ENCODE results near the gene FBXO45. TPM values are rescaled to one million over a fixed set of nuclear protein-coding genes. Genes with fewer than 3 reads are reported as not detected.
A peak's percentile ranks its signal among the peaks of the same experiment; 100 is the strongest.

The FBXO45 gene
- total and polyA plus RNA-seq, 9 of the 15 experiments (the other 6 are each of a cell fraction or from before 2014, with no cell fraction given): 15.2 to 52.8 (median 37.0) TPM

- TF ChIP-seq AFF1 (IDR thresholded peaks at IDR 0.05; ENCODE audit: low read depth in 1 of 2, partially characterized antibody in 2 of 2) (no peak), RCOR1 (IDR thresholded peaks at IDR 0.05; ENCODE audit: borderline replicate concordance in 1 of 2, low read depth in 2 of 2, low read length in 2 of 2) (peak in 1 of 2 experiments; percentile 22; a peak in 1 of 4 replicates), GABPB1 (CRISPR knock-in tag; IDR thresholded peaks at IDR 0.05) (peak; percentile 50; the same call in 1 of the 2 replicates), SMC3 (conservative IDR thresholded peaks at IDR 0.05; ENCODE audit: insufficient read depth, low read depth, low read length) (peak; percentile 92), LCOR (CRISPR knock-in tag; IDR thresholded peaks at IDR 0.05) (peak; percentile 45; the same call in 1 of the 2 replicates), ZBTB1 (CRISPR knock-in tag; IDR thresholded peaks at IDR 0.05; ENCODE audit: borderline replicate concordance, low read depth) (no peak)
- TF ChIP-seq, protein P1, sequence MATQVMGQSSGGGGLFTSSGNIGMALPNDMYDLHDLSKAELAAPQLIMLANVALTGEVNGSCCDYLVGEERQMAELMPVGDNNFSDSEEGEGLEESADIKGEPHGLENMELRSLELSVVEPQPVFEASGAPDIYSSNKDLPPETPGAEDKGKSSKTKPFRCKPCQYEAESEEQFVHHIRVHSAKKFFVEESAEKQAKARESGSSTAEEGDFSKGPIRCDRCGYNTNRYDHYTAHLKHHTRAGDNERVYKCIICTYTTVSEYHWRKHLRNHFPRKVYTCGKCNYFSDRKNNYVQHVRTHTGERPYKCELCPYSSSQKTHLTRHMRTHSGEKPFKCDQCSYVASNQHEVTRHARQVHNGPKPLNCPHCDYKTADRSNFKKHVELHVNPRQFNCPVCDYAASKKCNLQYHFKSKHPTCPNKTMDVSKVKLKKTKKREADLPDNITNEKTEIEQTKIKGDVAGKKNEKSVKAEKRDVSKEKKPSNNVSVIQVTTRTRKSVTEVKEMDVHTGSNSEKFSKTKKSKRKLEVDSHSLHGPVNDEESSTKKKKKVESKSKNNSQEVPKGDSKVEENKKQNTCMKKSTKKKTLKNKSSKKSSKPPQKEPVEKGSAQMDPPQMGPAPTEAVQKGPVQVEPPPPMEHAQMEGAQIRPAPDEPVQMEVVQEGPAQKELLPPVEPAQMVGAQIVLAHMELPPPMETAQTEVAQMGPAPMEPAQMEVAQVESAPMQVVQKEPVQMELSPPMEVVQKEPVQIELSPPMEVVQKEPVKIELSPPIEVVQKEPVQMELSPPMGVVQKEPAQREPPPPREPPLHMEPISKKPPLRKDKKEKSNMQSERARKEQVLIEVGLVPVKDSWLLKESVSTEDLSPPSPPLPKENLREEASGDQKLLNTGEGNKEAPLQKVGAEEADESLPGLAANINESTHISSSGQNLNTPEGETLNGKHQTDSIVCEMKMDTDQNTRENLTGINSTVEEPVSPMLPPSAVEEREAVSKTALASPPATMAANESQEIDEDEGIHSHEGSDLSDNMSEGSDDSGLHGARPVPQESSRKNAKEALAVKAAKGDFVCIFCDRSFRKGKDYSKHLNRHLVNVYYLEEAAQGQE (IDR thresholded peaks at IDR 0.05; ENCODE audit: borderline replicate concordance): peak; percentile 89
- TF ChIP-seq, protein P1 (CRISPR knock-in tag; IDR thresholded peaks at IDR 0.05; ENCODE audit: low read depth): no peak
- TF ChIP-seq, protein P2, sequence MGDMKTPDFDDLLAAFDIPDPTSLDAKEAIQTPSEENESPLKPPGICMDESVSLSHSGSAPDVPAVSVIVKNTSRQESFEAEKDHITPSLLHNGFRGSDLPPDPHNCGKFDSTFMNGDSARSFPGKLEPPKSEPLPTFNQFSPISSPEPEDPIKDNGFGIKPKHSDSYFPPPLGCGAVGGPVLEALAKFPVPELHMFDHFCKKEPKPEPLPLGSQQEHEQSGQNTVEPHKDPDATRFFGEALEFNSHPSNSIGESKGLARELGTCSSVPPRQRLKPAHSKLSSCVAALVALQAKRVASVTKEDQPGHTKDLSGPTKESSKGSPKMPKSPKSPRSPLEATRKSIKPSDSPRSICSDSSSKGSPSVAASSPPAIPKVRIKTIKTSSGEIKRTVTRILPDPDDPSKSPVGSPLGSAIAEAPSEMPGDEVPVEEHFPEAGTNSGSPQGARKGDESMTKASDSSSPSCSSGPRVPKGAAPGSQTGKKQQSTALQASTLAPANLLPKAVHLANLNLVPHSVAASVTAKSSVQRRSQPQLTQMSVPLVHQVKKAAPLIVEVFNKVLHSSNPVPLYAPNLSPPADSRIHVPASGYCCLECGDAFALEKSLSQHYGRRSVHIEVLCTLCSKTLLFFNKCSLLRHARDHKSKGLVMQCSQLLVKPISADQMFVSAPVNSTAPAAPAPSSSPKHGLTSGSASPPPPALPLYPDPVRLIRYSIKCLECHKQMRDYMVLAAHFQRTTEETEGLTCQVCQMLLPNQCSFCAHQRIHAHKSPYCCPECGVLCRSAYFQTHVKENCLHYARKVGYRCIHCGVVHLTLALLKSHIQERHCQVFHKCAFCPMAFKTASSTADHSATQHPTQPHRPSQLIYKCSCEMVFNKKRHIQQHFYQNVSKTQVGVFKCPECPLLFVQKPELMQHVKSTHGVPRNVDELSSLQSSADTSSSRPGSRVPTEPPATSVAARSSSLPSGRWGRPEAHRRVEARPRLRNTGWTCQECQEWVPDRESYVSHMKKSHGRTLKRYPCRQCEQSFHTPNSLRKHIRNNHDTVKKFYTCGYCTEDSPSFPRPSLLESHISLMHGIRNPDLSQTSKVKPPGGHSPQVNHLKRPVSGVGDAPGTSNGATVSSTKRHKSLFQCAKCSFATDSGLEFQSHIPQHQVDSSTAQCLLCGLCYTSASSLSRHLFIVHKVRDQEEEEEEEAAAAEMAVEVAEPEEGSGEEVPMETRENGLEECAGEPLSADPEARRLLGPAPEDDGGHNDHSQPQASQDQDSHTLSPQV (IDR thresholded peaks at IDR 0.05): peak; percentile 39; the same call in 1 of the 2 replicates
Measured at GRCh38 chr3:196609343-196609775, 40.9 kb downstream of the FBXO45 start (continued).
